Gastrocnemius medialis (tissue), 4 donors: ENCODE measurements around the gene RNF220. TPM values are rescaled to one million over a fixed set of nuclear protein-coding genes. Genes with fewer than 3 reads are reported as not detected.

Experiments used
- ATAC-seq, 2 donors: fragments of 150-250 bp; one replicate each; pipeline ENCODE4 v1.9.1; 2016
- DNase-seq, 2 donors: peaks; one replicate each; pipeline ENCODE4 v3.0.0-alpha.2; 2019
- H3K27ac ChIP-seq, 4 donors: fragments of 200-600 bp; sonication (generic); 1 replicate in 1 of 4; 2 replicates in 3 of 4; pipeline ENCODE4 v1.5.1; 2016 to 2018; ENCODE audit warnings: mild to moderate bottlenecking in 2 of 4, moderate library complexity in 1 of 4
- H3K27me3 ChIP-seq, 3 donors: fragments of 200-600 bp; sonication (generic) in 2 of 3; 1 replicate in 1 of 3; 2 replicates in 2 of 3; pipeline versions ENCODE4 v1.5.1 to v1.6.0; 2016 to 2019; ENCODE audit warnings: mild to moderate bottlenecking in 1 of 3, moderate library complexity in 1 of 3
- H3K36me3 ChIP-seq, 2 donors: fragments of 200-600 bp; sonication (generic) in 1 of 2; one replicate each; pipeline ENCODE4 v1.5.1; 2017 to 2018
- H3K4me1 ChIP-seq, 2 donors: fragments of 200-600 bp; sonication (generic) in 1 of 2; one replicate each; pipeline ENCODE4 v1.5.1; 2016 to 2017; ENCODE audit warnings: mild to moderate bottlenecking in 2 of 2
- H3K4me3 ChIP-seq, 4 donors: fragments of 200-600 bp; sonication (generic) in 3 of 4; 1 replicate in 1 of 4; 2 replicates in 3 of 4; pipeline ENCODE4 v1.5.1; 2016 to 2019; ENCODE audit warnings: mild to moderate bottlenecking in 2 of 4
- H3K9me3 ChIP-seq, 3 donors: fragments of 200-600 bp; sonication (generic) in 2 of 3; 1 replicate in 1 of 3; 2 replicates in 2 of 3; pipeline ENCODE4 v1.5.1; 2016 to 2019
- CTCF ChIP-seq, 5 experiments: fragments of 450-650 bp in 3 of 5; fragments of 200-600 bp in 2 of 5; sonication (generic) in 2 of 5; IDR thresholded peaks in 4 of 5; conservative IDR thresholded peaks in 1 of 5; 1 replicate in 4 of 5; 2 replicates in 1 of 5; pipeline ENCODE4 v1.5.1; 2016 to 2019; ENCODE audit warnings: antibody characterized with exemption in 5 of 5, mild to moderate bottlenecking in 3 of 5, moderate library complexity in 3 of 5
- POLR2A ChIP-seq, 2 donors: fragments of 450-650 bp; IDR thresholded peaks; one replicate each; pipeline ENCODE4 v1.6.1; 2017; ENCODE audit warnings: antibody characterized with exemption in 2 of 2, mild to moderate bottlenecking in 2 of 2, moderate library complexity in 2 of 2
- in situ Hi-C, 4 donors: fragments of 200-750 bp; cut with MboI; loops; one replicate each; pipeline versions ENCODE4 v1.15.0 to v1.8.0; 2017; ENCODE audit warnings: low sequenced_read_pairs in 4 of 4
- intact Hi-C: fragments of 100-400 bp; cut with DNase I; formaldehyde crosslinking; loops from one replicate; pipeline ENCODE4 v1.15.1; 2023; ENCODE audit warnings: low total_unique reads
- total RNA-seq, 4 donors: library from RNA; depleted of rRNA; stranded (reverse); fragments of >200 nt; gene quantifications; one replicate each; pipeline versions ENCODE4 v1.1.0 to v1.2.3, GENCODE V29; 2016

The RNF220 gene
- total RNA-seq, 4 donors from 2014 or later = 91.2 to 172 (median 128) TPM

- Histone ChIP-seq H3K4me1 (no peaks in the 10 kb centered on the region), H3K27me3 (no peaks in the 10 kb centered on the region), H3K4me3 (no peak overlapping the region), H3K36me3 (no peaks in the 10 kb centered on the region), H3K27ac (no peak overlapping the region), H3K9me3 (no peaks in the 10 kb centered on the region)
- no peak for ATAC-seq
- no peak for TF ChIP-seq CTCF (IDR thresholded peaks at IDR 0.05 in 4 of 5, conservative IDR thresholded peaks at IDR 0.05 in 1 of 5)
- TF ChIP-seq POLR2A (IDR thresholded peaks at IDR 0.05) = no peak
- no peak for DNase-seq
- intact Hi-C loops (no loop called here), in situ Hi-C loops (no loop called here)
These were observed 284.4 kb downstream of the RNF220 start for GRCh38 chr1:44689447-44689765.

- intact Hi-C loops = no loop called here
- Histone ChIP-seq H3K9me3 (no peaks in the 10 kb centered on the region), H3K4me3 (no peak overlapping the region), H3K4me1 (no peaks in the 10 kb centered on the region), H3K36me3 (no peaks in the 10 kb centered on the region), H3K27me3 (no peaks in the 10 kb centered on the region), H3K27ac (no peak overlapping the region)
- TF ChIP-seq CTCF (IDR thresholded peaks at IDR 0.05 in 4 of 5, conservative IDR thresholded peaks at IDR 0.05 in 1 of 5) (no peak), POLR2A (IDR thresholded peaks at IDR 0.05) (no peak)
- ATAC-seq = no peak
- DNase-seq = no peak
- in situ Hi-C loops = no loop called here
These were observed 288.1 kb downstream of the RNF220 start for GRCh38 chr1:44693159-44693558.

- in situ Hi-C loops (no loop called here), intact Hi-C loops (no loop called here)
- H3K9me3 ChIP-seq = no peaks in the 10 kb centered on the region
- H3K4me3 ChIP-seq = no peak overlapping the region
- no peaks in the 10 kb centered on the region for H3K4me1 ChIP-seq
- ATAC-seq (no peak), DNase-seq (no peak)
- no peak overlapping the region for H3K27ac ChIP-seq
- no peaks in the 10 kb centered on the region for H3K36me3 ChIP-seq
- no peaks in the 10 kb centered on the region for H3K27me3 ChIP-seq
- TF ChIP-seq CTCF (IDR thresholded peaks at IDR 0.05 in 4 of 5, conservative IDR thresholded peaks at IDR 0.05 in 1 of 5) = no peak
- no peak for TF ChIP-seq POLR2A (IDR thresholded peaks at IDR 0.05)
These were observed 288.8 kb downstream of the RNF220 start for GRCh38 chr1:44693900-44694299.

GRCh38 chr1:44694863-44695478 is 289.9 kb downstream of the RNF220 start:
- in situ Hi-C loops (no loop called here), intact Hi-C loops (no loop called here)
- H3K4me1 ChIP-seq = no peaks in the 10 kb centered on the region
- TF ChIP-seq CTCF (IDR thresholded peaks at IDR 0.05 in 4 of 5, conservative IDR thresholded peaks at IDR 0.05 in 1 of 5) = no peak
- no peak for TF ChIP-seq POLR2A (IDR thresholded peaks at IDR 0.05)
- H3K27ac ChIP-seq = no peak overlapping the region
- H3K36me3 ChIP-seq = no peaks in the 10 kb centered on the region
- H3K9me3 ChIP-seq = no peaks in the 10 kb centered on the region
- ATAC-seq = no peak
- H3K27me3 ChIP-seq = no peaks in the 10 kb centered on the region
- H3K4me3 ChIP-seq = no peak overlapping the region
- no peak for DNase-seq

- no peak overlapping the region for H3K4me3 ChIP-seq
These were observed 290.6 kb downstream of the RNF220 start for GRCh38 chr1:44695671-44696070.

More at GRCh38 chr1:44695671-44696070, 290.6 kb downstream of the RNF220 start:
- in situ Hi-C loops = no loop called here
- intact Hi-C loops = no loop called here
- Histone ChIP-seq H3K36me3 (no peaks in the 10 kb centered on the region), H3K27ac (no peak overlapping the region), H3K4me1 (no peaks in the 10 kb centered on the region), H3K27me3 (no peaks in the 10 kb centered on the region), H3K9me3 (no peaks in the 10 kb centered on the region)
- ATAC-seq = no peak
- no peak for TF ChIP-seq POLR2A (IDR thresholded peaks at IDR 0.05)
- no peak for TF ChIP-seq CTCF (IDR thresholded peaks at IDR 0.05 in 4 of 5, conservative IDR thresholded peaks at IDR 0.05 in 1 of 5)
- DNase-seq = no peak
